Right lobe of liver (tissue), 6 donors: ENCODE results near the gene EGLN2. TPM values are rescaled to one million over a fixed set of nuclear protein-coding genes. Genes with fewer than 3 reads are reported as not detected.
A peak's percentile ranks its signal among the peaks of the same experiment; 100 is the strongest.

Source experiments
- ATAC-seq, 4 donors: fragments of 200-7000 bp; cut with Tn5 transposase; one replicate each; pipeline ENCODE4 v1.9.1; 2020; ENCODE audit warnings: mild to moderate bottlenecking in 4 of 4, moderate library complexity in 4 of 4
- DNase-seq, 3 donors: peaks; one replicate each; pipeline ENCODE4 v3.0.0-alpha.2; 2020
- H3K27ac ChIP-seq, 3 donors: fragments of 200-600 bp; one replicate each; pipeline ENCODE4 v1.8.0; 2022
- H3K27me3 ChIP-seq, 2 donors: fragments of 200-600 bp; one replicate each; pipeline ENCODE4 v1.8.0; 2022
- H3K36me3 ChIP-seq, 4 donors: fragments of 200-600 bp; sonication (generic) in 1 of 4; one replicate each; pipeline versions ENCODE4 v1.5.1 to v1.8.0; 2017 to 2022; ENCODE audit warnings: control low read depth in 1 of 4
- H3K4me1 ChIP-seq, 4 donors: fragments of 200-600 bp; sonication (generic) in 1 of 4; one replicate each; pipeline versions ENCODE4 v1.5.1 to v1.8.0; 2017 to 2022; ENCODE audit warnings: control low read depth in 1 of 4
- H3K4me3 ChIP-seq, 3 donors: fragments of 200-600 bp; one replicate each; pipeline ENCODE4 v1.8.0; 2022
- H3K9me3 ChIP-seq, 4 donors: fragments of 200-600 bp; sonication (generic) in 1 of 4; one replicate each; pipeline versions ENCODE4 v1.5.1 to v1.8.0; 2017 to 2022; ENCODE audit warnings: control low read depth in 1 of 4
- POLR2A ChIP-seq: fragments of 450-650 bp; IDR thresholded peaks from one replicate; pipeline ENCODE4 v1.6.1; 2017; ENCODE audit warnings: antibody characterized with exemption, mild to moderate bottlenecking
- WGBS: methylation state at CpG from one replicate; pipeline ENCODE4 v1.1.6; 2018; ENCODE audit warnings: low coverage, low lambda C conversion rate; ENCODE audit not compliant: insufficient coverage; ENCODE audit errors: missing lambda C conversion rate; 5-methylcytosine and 5-hydroxymethylcytosine counted together
- intact Hi-C, 2 donors: fragments of 100-400 bp; cut with DNase I; formaldehyde crosslinking; loops; one replicate each; pipeline versions ENCODE4 v1.11.2 to v1.14.1; 2022
- total RNA-seq, 6 experiments: library from RNA; depleted of rRNA in 2 of 6; stranded (reverse); fragments of >200 nt in 2 of 6; fragmentation: NEBNext Ultra II Directional in 3 of 6; extraction: Animal tissue kit (Norgen Biotek cat#: 25700) in 3 of 6; gene quantifications; one replicate each; pipeline versions ENCODE4 v1.1.0 to v1.2.4, GENCODE V29; 2016 to 2023
- TF ChIP-seq, protein P1 (sequence below), 4 donors: fragments of 200-600 bp in 3 of 4; fragments of 450-650 bp in 1 of 4; IDR thresholded peaks; one replicate each; pipeline versions ENCODE4 v1.5.1 to v1.8.0; 2016 to 2022; ENCODE audit warnings: antibody characterized with exemption in 4 of 4, mild to moderate bottlenecking in 2 of 4
- donor health status: DM: no; HTN: yes; CAD: no.
- donor health status: DM: no; HTN: no; CAD: no.
- donor health status: DM: no; HTN: no; CAD: no.
- donor health status: DM: no; HTN: yes; CAD: no.
- donor health status: DM: no; HTN: yes; CAD: no.

EGLN2 gene
- total RNA-seq, 6 experiments from 2014 or later, result 34.5 to 47.0 (median 37.4) TPM

DNA sequence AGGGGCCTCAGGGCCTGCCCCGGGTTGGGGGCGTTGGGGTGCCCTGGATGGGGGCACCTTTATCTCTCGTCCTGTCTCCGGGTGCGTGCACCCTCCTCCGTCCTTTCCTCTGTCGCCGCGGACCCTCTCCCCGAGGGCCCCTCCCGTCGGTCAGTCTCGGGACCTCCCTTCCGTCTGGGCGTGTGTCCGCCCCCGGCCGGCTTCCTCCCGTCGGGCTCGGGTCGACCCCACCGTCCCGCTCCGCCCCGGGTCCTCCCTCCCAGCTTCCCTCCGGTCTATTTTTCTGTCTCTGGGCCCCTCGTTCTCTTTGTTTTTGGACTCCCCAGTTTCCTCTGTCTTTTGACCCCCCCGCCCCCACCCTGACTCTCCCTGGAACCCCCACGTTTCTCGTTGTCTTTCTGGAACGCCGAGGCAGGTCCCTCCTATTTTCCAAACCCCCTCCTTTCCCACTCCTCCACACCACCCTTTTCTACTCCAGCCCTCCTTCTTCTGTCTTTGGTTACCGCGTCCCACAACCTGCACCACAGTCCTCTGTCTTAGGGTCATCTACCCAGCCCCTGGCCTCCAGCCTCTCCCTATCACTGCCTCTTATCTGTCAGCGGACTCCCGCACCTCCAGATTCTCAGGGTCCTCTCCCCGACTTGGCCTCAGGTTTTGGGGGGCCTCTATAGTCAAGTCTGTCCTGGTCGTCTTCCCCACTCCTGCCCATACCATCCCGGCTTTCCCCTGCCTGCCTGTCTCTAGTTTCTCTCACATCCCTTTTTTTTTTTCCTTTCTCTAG, 757 bp downstream of the EGLN2 start:
- WGBS, result 5% methylated on average over 24 of the region's 40 CpGs
- intact Hi-C loops, result loop anchor here in 1 of 2 donors (10.0 kb wide), 1 partner anchor 135 kb away; no protein-coding TSS in a partner anchor

DNA sequence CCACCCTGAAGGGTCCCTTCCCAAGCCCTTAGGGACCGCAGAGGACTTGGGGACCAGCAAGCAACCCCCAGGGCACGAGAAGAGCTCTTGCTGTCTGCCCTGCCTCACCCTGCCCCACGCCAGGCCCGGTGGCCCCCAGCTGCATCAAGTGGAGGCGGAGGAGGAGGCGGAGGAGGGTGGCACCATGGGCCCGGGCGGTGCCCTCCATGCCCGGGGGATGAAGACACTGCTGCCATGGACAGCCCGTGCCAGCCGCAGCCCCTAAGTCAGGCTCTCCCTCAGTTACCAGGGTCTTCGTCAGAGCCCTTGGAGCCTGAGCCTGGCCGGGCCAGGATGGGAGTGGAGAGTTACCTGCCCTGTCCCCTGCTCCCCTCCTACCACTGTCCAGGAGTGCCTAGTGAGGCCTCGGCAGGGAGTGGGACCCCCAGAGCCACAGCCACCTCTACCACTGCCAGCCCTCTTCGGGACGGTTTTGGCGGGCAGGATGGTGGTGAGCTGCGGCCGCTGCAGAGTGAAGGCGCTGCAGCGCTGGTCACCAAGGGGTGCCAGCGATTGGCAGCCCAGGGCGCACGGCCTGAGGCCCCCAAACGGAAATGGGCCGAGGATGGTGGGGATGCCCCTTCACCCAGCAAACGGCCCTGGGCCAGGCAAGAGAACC, 1.5 kb downstream of the EGLN2 start:
- DNase-seq (peak in 2 of 3 donors; percentile 57 to 58), ATAC-seq (no peak)
- no peaks in the 10 kb centered on the region for H3K27me3 ChIP-seq
- H3K9me3 ChIP-seq, result no peaks in the 10 kb centered on the region
- H3K4me3 ChIP-seq, result peak overlapping the region; percentile 83 to 93 (median 89)
- peak overlapping the region; percentile 77 to 92 (median 80) for H3K27ac ChIP-seq
- intact Hi-C loops, result loop anchor here in 1 of 2 donors (10.0 kb wide), 1 partner anchor 136 kb away; no protein-coding TSS in a partner anchor
- TF ChIP-seq, protein P1, sequence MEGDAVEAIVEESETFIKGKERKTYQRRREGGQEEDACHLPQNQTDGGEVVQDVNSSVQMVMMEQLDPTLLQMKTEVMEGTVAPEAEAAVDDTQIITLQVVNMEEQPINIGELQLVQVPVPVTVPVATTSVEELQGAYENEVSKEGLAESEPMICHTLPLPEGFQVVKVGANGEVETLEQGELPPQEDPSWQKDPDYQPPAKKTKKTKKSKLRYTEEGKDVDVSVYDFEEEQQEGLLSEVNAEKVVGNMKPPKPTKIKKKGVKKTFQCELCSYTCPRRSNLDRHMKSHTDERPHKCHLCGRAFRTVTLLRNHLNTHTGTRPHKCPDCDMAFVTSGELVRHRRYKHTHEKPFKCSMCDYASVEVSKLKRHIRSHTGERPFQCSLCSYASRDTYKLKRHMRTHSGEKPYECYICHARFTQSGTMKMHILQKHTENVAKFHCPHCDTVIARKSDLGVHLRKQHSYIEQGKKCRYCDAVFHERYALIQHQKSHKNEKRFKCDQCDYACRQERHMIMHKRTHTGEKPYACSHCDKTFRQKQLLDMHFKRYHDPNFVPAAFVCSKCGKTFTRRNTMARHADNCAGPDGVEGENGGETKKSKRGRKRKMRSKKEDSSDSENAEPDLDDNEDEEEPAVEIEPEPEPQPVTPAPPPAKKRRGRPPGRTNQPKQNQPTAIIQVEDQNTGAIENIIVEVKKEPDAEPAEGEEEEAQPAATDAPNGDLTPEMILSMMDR (IDR thresholded peaks at IDR 0.05), result no peak
- no peak for TF ChIP-seq POLR2A
- peaks cover 0 to 54% (median 23%) of the 10 kb centered on the region in 4 donors for H3K4me1 ChIP-seq
- 30% methylated on average over 2 of the region's 27 CpGs for WGBS
- peaks cover 0 to 7% (median 0%) of the 10 kb centered on the region in 4 donors for H3K36me3 ChIP-seq

More for the DNA sequence above, 757 bp downstream of the EGLN2 start:
- H3K9me3 ChIP-seq, result no peaks in the 10 kb centered on the region
- ATAC-seq, result peak in 3 of 4 donors; percentile 2 to 11 (median 5)
- peak overlapping the region; percentile 77 to 92 (median 80) for H3K27ac ChIP-seq
- H3K27me3 ChIP-seq, result no peaks in the 10 kb centered on the region
- peak overlapping the region; percentile 83 to 93 (median 89) for H3K4me3 ChIP-seq
- TF ChIP-seq, protein P1 (IDR thresholded peaks at IDR 0.05), result no peak
- no peak for TF ChIP-seq POLR2A
- peaks cover 0 to 7% (median 0%) of the 10 kb centered on the region in 4 donors for H3K36me3 ChIP-seq
- peak; percentile 70 to 79 (median 75) for DNase-seq
- peaks cover 0 to 47% (median 19%) of the 10 kb centered on the region in 4 donors for H3K4me1 ChIP-seq

DNA sequence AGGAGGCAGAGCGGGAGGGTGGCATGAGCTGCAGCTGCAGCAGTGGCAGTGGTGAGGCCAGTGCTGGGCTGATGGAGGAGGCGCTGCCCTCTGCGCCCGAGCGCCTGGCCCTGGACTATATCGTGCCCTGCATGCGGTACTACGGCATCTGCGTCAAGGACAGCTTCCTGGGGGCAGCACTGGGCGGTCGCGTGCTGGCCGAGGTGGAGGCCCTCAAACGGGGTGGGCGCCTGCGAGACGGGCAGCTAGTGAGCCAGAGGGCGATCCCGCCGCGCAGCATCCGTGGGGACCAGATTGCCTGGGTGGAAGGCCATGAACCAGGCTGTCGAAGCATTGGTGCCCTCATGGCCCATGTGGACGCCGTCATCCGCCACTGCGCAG, 2.0 kb downstream of the EGLN2 start:
- H3K4me3 ChIP-seq, result peak overlapping the region in 2 of 3 donors; percentile 83 to 93
- TF ChIP-seq POLR2A, result no peak
- TF ChIP-seq, protein P1 (IDR thresholded peaks at IDR 0.05), result no peak
- H3K27ac ChIP-seq, result no peak overlapping the region
- no peaks in the 10 kb centered on the region for H3K27me3 ChIP-seq
- H3K4me1 ChIP-seq, result peaks cover 0 to 59% (median 26%) of the 10 kb centered on the region in 4 donors
- H3K36me3 ChIP-seq, result peaks cover 0 to 7% (median 0%) of the 10 kb centered on the region in 4 donors
- no peaks in the 10 kb centered on the region for H3K9me3 ChIP-seq
- WGBS, result no CpG with 5 or more reads among the region's 27 CpGs
- ATAC-seq (no peak), DNase-seq (peak in 1 of 3 donors; percentile 62)
- intact Hi-C loops, result loop anchor here in 1 of 2 donors (10.0 kb wide), 1 partner anchor 136 kb away; no protein-coding TSS in a partner anchor

DNA sequence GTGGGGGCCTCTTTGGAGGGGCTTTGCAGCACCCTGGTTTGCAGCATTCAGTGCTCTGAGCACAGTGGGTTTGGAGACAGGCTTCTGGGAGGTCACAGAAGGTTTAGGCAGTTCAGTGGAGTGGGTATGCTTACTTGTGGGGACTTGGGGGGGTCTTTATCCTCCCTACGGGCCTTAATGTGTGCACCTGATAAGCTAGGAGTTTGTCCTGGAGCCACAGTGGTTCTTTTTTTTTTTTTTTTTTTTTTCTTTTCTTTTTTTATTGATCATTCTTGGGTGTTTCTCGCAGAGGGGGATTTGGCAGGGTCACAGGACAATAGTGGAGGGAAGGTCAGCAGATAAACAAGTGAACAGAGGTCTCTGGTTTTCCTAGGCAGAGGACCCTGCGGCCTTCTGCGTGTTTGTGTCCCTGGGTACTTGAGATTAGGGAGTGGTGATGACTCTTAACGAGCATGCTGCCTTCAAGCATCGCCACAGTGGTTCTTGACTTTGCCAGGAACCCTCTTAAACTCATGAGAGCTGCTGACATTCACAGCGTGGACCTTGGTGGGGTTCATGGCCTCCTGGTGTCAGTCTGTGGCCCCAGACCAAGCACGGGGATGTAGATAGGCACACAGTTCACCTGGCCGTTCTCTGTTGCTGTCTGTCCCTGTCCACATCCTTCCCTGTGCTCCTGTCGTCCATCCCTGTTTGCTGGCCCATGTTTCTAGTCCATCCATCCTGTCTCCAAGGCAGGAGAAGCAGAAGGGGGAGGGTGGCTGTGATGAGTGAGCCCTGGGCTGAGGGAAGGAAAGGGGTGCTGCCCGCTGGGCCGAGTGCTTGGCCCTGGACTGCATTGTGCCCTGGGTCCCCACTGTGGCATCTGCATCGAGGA, 2.7 kb downstream of the EGLN2 start:
- 47% methylated on average over 3 of the region's 13 CpGs for WGBS
- Histone ChIP-seq H3K9me3 (no peaks in the 10 kb centered on the region), H3K27me3 (no peaks in the 10 kb centered on the region), H3K4me1 (peaks cover 0 to 62% (median 26%) of the 10 kb centered on the region in 4 donors), H3K36me3 (peaks cover 0 to 7% (median 0%) of the 10 kb centered on the region in 4 donors), H3K4me3 (no peak overlapping the region), H3K27ac (peak overlapping the region in 2 of 3 donors; percentile 35 to 71)
- intact Hi-C loops, result loop anchor here in 1 of 2 donors (10.0 kb wide), 1 partner anchor 137 kb away; no protein-coding TSS in a partner anchor
- ATAC-seq, result no peak
- DNase-seq, result peak in 1 of 3 donors; percentile 52
- TF ChIP-seq, protein P1 (IDR thresholded peaks at IDR 0.05), result no peak
- TF ChIP-seq POLR2A, result no peak
